ENCODE measurements around the gene IGSF11.
"Not testable (repeated sequence)": the region's sequence is repeated elsewhere in the genome, so short reads cannot be mapped to it uniquely, and the experiment has no call there.

The IGSF11 gene

DNA sequence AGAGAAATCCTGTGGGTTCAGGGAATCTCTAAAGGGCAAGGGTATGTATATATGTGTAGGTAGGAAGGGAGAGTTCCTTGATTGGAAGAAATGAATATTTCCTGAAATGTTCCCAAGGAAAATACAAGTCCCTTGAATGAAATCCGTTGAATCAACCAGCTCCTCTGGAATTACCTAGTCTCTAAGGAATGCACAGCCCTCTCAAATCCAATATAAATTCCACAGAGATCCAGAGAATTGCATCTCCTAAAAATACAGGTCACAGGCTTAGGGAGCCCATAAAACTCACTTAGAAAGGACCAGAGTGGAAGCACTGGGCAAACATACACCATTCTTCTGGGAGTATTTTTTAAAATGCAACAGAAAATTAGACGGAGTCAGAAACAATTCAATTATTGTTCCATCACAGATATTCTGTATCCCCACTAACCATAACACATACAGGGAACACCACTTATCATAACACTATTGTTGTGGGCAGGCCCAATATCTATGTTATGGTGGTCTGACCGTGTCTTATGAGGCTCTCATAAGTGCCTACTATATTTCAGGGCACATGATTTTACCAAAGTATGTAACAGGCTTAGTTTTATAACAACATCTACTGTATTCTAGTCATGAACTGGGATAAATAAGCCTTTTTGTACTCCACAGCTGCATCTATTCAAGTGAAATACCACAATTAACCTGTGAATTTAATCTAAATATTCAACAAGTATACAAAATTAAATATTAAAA lies 43.7 kb downstream of the IGSF11 start:
- DNase-seq, result peak in 2 of 56 donors; percentile 26 to 40

DNA sequence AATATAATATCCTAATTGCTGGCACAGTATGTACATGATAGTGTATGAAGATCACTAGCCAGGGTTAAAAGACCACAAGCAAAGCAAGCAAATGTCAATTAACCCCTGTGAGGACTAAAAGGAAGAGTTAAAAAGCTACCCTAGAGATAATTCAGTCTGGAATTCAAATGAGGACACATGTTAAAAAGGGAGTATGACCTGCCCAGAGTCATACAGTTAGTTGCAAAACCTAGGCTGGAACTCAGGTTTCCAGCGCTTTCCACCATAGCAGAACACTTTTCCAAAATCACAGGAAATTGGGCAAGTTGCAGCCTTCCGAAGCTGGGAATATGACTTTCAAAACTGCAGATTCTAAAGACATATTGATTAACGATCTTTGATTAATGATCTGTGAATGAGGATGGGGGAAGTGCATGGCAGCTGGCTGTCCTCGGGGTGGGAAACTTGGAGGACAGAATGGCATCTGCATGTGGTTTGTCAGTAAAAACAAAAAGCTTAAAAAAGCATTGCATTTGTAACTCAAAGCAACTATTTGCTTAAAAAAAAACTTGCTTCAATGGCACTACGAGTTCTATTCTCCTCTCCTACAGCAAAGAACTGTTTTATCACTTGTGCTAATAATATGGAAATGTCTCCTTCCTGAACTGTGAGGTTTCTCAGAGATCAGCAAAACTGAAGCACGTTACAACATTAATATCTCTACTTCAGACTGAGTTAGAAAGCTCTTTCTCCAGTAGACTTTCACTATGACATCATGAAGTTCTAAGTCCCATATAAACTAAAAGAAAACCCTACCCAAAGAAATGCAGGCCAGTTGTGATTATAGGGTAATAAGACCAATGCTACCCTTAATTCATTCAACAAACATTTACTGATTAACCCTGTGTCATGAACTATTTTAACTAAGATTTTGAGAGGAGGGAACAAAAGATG lies 46.2 kb downstream of the IGSF11 start:
- DNase-seq, result no peak

- DNase-seq, result peak in 54 of 56 donors; percentile 9 to 94 (median 73)
Measured at GRCh38 chr3:118987477-118987876, 47.2 kb downstream of the IGSF11 start.

- no peak for DNase-seq
Measured at GRCh38 chr3:118986734-118987133, 47.9 kb downstream of the IGSF11 start.

DNA sequence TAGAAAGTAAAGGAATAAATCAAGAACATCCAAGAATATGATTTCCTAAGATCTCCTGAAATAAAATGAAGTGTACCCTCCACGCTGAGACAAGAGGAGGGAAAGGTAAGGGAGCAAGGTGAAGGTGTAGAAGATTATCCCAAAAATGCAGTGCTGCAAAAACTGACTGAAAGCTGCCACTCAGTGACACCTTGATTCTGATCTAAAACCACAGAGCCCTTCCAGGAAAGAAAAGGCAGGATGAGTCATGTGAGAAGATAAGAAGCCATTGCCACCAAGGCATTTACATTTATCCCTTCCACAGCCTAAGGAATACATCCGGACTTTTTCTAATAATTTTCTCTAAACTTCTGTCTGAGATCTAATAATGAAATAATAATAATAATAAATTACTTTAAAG lies 49.9 kb downstream of the IGSF11 start:
- DNase-seq, result no peak

DNA sequence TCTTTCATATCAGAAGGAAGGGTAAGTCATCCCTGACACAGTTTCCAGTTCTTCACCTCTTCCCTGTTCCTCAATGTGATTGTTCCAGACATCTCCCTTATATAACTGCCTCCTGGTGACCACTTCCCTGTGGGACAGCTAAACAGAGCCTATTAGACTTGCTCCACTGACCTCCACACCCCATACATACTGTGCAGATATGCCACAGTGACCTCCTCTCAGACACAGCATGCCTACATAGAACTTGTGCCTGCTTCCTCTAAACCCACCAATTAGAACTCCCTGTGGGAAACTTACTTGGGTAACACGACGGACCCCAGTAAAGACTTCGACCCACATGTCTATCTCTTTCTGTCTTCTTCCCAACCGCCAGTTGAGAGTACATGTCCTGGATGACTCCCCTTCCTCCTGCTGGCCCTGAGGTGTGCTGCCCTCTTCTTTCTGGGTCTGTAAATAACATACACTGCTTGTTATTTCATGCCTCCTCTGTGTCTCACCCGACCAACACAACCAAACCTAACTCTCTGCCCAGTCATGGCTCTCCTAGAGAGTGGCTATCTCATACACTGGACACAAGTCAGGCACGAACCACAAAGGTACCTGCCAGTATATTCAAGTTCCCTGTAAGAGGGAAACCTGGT lies 53.0 kb downstream of the IGSF11 start:
- no peak for DNase-seq

DNA sequence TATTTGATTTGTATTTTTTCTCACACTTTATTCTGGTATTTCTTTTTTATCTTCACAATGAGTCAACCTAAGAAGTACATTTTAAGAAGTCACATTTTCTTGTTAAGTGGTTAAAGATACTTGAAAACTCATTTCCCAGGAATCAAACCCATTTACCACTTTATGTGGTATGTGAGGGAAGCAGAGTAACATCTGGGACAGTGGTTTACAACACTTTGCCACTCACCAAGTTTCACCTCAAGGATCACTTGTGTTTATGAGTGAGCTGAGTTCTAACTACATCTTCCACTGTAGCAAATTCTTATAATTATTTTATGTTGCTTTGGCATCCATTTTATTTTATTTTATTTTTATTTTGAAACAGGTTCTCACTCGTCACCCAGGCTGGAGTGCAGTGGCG lies 53.8 kb downstream of the IGSF11 start:
- DNase-seq, result no peak

GRCh38 chr3:118978393-118978758 lies 56.3 kb downstream of the IGSF11 start:
- no peak for DNase-seq

DNA sequence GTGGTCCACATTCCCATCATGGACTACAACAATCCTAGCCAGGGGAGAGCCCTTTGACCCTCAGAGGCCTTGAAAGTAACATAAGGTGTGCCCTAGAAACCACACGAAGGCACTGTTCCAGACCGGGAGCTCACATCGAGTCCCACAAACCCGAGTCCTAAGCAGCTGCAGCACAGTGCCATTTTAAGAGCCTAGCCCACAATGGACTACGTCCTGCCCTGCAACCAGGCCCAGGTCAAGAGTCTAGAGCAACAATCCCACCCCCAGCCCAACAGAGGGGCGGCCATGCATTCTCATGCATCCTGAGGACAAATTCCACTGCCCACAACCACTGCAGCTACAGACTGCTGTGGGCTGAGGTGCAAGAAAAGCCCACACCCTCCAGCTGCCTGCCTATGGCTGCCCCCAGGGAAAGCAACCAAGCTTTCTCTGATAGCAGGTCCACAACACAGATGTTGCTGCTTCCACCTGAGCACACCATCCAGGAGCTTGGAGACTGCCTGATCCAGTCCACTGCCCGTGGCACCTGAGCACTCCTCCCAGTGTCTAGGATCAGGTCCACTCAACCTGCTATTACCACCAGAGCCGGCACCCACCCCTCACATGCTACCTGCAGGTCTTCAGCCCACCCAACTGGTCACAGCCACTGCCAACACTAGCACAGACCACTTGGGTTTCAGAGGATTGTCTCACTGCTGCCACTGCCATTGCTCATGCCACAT lies 56.8 kb downstream of the IGSF11 start:
- DNase-seq, result no peak

GRCh38 chr3:118977118-118977517 lies 57.5 kb downstream of the IGSF11 start:
- no peak for DNase-seq

GRCh38 chr3:118975476-118975875 lies 59.2 kb downstream of the IGSF11 start:
- DNase-seq, result not testable (repeated sequence)

- DNase-seq, result no peak
Measured at GRCh38 chr3:118974356-118975097, 60.1 kb downstream of the IGSF11 start.

GRCh38 chr3:118973050-118973449 lies 61.6 kb downstream of the IGSF11 start:
- DNase-seq, result peak in 47 of 56 donors; percentile 11 to 80 (median 44)

GRCh38 chr3:118970819-118971218 lies 63.8 kb downstream of the IGSF11 start:
- DNase-seq, result peak in 23 of 56 donors; percentile 10 to 63 (median 25)

GRCh38 chr3:118968640-118969039 lies 66.0 kb downstream of the IGSF11 start:
- DNase-seq, result peak in 1 of 56 donors; percentile 8

DNA sequence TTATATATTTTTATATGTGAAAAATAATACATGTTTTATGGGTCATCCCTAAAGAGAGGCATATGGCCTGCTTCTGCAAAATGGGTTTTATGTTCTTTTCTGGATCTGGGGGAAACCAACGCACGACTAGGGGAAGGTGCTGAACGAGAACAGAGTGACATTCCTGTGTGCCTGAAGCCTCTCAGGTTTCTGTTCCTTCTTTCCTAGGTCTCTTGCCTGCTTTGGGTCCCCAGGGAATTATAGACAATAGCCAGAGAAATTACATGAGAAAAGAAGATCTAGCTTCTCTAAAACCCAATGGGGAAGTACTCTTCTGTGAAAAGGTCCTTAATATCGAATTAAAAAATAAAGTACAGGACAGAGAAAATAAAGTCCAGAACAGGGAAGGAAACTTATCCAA lies 66.5 kb downstream of the IGSF11 start:
- DNase-seq, result no peak

DNA sequence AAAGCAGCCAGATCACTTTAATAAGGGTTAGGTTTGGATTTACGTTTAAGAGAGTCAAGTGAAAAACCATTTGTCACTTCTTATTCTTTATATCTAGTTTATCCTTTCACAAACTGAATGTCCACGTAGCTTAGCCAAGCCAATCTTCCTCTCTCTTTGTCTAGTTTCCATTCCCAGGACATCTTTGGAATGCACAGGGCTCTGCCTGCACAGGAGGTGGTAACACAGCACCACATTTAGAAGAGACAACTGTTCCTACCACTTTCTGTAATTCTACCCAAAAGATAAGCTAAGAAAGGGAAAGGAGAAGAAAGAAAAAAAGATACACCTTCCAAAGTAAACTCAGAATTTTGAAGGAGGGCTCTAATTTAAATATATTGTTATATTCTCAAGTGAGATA lies 67.9 kb downstream of the IGSF11 start:
- no peak for DNase-seq

- DNase-seq, result peak in 1 of 56 donors; percentile 29
Measured at GRCh38 chr3:118963711-118964110, 70.9 kb downstream of the IGSF11 start.

- no peak for DNase-seq
Measured at GRCh38 chr3:118960876-118961450, 73.7 kb downstream of the IGSF11 start.

DNA sequence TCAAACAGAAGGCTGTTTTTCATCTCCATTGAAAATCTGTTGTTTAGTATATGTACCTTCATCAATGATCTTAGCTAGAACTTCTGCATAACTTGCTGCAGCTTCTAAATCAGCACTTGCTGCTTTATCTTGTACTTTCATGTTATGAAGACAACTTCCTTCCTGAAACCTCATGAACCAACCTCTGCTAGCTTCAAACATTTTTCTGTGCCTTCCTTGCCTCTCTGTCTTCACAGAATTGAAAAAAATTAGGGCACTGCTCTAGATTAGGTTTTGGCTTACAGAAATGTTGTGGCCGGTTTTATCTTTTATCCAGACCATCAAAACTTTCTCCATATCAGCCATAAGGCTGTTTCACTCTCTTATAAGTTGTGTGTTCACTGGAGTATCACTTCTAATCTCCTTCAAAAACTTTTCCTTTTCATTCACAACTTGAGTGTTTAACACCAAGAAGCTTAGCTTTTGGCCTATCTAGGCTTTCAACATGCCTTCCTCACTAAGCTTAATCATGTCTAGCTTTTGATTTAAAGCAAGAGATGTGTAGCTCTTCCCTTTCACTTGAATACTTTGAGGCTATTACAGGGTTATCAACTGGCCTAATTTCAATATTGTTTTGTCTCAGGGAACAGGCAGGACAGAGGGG lies 78.6 kb downstream of the IGSF11 start:
- DNase-seq, result no peak

Measured in amygdala (tissue), 56 donors.